ENCODE data around the gene NR2E3. TPM values are rescaled to one million over a fixed set of nuclear protein-coding genes. Genes with fewer than 3 reads are reported as not detected.

Gene NR2E3
- total and polyA plus RNA-seq, 2 of the 4 experiments (the other 2 are of a cell fraction) = under 0.01 to 0.29 TPM

DNA sequence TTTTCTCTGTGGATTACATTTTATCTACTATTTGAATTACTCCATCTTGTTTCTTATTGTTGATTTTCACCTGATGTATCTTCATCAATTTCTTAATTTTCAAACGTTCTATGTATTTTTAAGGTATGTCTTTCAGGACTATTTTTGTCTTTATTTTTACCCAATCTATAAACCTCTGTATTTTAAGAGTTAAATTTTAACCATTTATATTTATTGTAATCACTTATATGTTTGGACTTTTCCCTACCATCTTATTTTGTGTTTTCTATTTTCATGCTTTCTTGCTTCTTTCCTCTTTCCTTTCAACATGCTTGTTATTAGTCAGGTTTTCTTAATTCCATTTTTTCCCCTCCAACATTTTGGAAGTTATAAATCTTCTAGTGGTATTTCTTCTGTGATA, 49.5 kb upstream of the NR2E3 start:
- ChIA-PET CTCF (interaction anchor here (1.5 to 1.6 kb wide), 2 partner anchors 20 to 40 kb away, joined by 3 to 5 read pairs; no protein-coding TSS in a partner anchor), POLR2A (ENCODE audit: unreplicated experiment) (no interaction called here)
- Histone ChIP-seq H3K27me3 (ENCODE audit: control insufficient read depth, insufficient read depth, low read length) (no peaks in the 10 kb centered on the region), H4K20me1 (ENCODE audit: insufficient read depth, low read length) (no peaks in the 10 kb centered on the region), H3K27ac (ENCODE audit: insufficient read depth, low read length) (no peak overlapping the region), H3K4me1 (ENCODE audit: control insufficient read depth, insufficient read depth, low read length) (peaks cover 2% of the 10 kb centered on the region; the same call in 1 of the 2 replicates), H3K79me1 (ENCODE audit: low read depth in 1 of 2, low read length in 2 of 2) (no peaks in the 10 kb centered on the region), H2BK120ac (ENCODE audit: low read depth, low read length) (no peak overlapping the region), H3K4me3 (ENCODE audit: insufficient read depth, low read depth, low read length) (no peak overlapping the region), H4K5ac (ENCODE audit: low read depth, low read length) (no peak overlapping the region), H3K18ac (ENCODE audit: low read depth, low read length) (no peak overlapping the region), H3K36me3 (ENCODE audit: control insufficient read depth, insufficient read depth, low read length) (peaks cover 20% of the 10 kb centered on the region), H3K56ac (ENCODE audit: extremely low read depth, insufficient read depth, low read length) (no peak overlapping the region), H2AK5ac (ENCODE audit: low read depth, low read length) (no peak overlapping the region), H3K9me3 (ENCODE audit: control insufficient read depth, insufficient read depth, low read length) (peaks cover 9% of the 10 kb centered on the region), H3K4ac (ENCODE audit: low read depth, low read length) (no peak overlapping the region), H4K8ac (ENCODE audit: low read depth in 2 of 2, low read length in 2 of 2) (no peak overlapping the region), H3K23ac (ENCODE audit: low read depth, low read length) (no peak overlapping the region), H2AK9ac (replicated peaks; ENCODE audit: low read depth, low read length, poor library complexity) (no peak overlapping the region), H2BK5ac (ENCODE audit: low read depth, low read length, poor library complexity, severe bottlenecking) (no peak overlapping the region), H3K9me1 (ENCODE audit: insufficient read depth, low read length) (peaks cover 6% of the 10 kb centered on the region), H2AFZ (replicated peaks; ENCODE audit: low read length, poor library complexity) (no peak overlapping the region), H2BK20ac (ENCODE audit: low read depth, low read length) (no peak overlapping the region), H3K9ac (ENCODE audit: low read depth, low read length) (no peak overlapping the region), H3K14ac (replicated peaks; ENCODE audit: low read depth, low read length) (no peak overlapping the region), H2BK15ac (ENCODE audit: low read depth, low read length) (no peak overlapping the region), H4K91ac (ENCODE audit: insufficient read depth, low read depth, low read length) (no peak overlapping the region), H3K4me2 (ENCODE audit: low read depth, low read length) (no peak overlapping the region)
- TF ChIP-seq RFX5 (IDR thresholded peaks at IDR 0.05; ENCODE audit: low read depth, low read length) = no peak
- TF ChIP-seq CTCF (conservative IDR thresholded peaks at IDR 0.05; ENCODE audit: low read depth, low read length) = no peak
- TF ChIP-seq CEBPB (IDR thresholded peaks at IDR 0.05; ENCODE audit: low read depth, low read length) = no peak
- in situ Hi-C loops (cut with MboI; ENCODE audit: low sequenced_read_pairs) = no loop called here
- no peak for DNase-seq
- no CpG with 5 or more reads among the region's 1 CpG for WGBS, 2 experiments (ENCODE audit: extremely low coverage in 2 of 2, insufficient read length in 1 of 2)
- intact Hi-C loops (cut with micrococcal nuclease) = no loop called here
- BruUV-seq (replicated peaks) = no TSS peak
- dilution Hi-C loops (cut with HindIII; ENCODE audit: low sequenced_read_pairs, unreplicated experiment) = no loop called here
- ATAC-seq (ENCODE audit: low read depth) = no peak
